Fibroblast of the aortic adventitia (primary cell): ENCODE measurements around the gene TAL1. TPM values are rescaled to one million over a fixed set of nuclear protein-coding genes. Genes with fewer than 3 reads are reported as not detected.

ENCODE experiments used
- DNase-seq: peaks from one replicate; pipeline ENCODE4 v3.0.0-alpha.2; 2010; ENCODE audit warnings: low read depth
- H3K4me3 ChIP-seq: 2 replicates; pipeline ENCODE4 v1.5.1; 2011; ENCODE audit warnings: low read depth, mild to moderate bottlenecking, control low read depth, low read length, moderate library complexity
- CTCF ChIP-seq: IDR thresholded peaks from 2 replicates; pipeline ENCODE4 v1.5.1; 2011; ENCODE audit warnings: mild to moderate bottlenecking, low read length, control low read depth, inconsistent platforms; ENCODE audit not compliant: insufficient read depth
- total RNA-seq: library from RNA; depleted of rRNA; stranded (reverse); fragments of >200 nt; gene quantifications from 2 replicates; pipeline ENCODE4 v1.2.3, GENCODE V29; 2012; ENCODE audit warnings: low replicate concordance

The TAL1 gene
- total RNA-seq, 1 donor = 0.36 TPM

GRCh38 chr1:47224676-47225399 is 7.2 kb downstream of the TAL1 start:
- no peak overlapping the region for H3K4me3 ChIP-seq
- DNase-seq = no peak
- no peak for TF ChIP-seq CTCF

- TF ChIP-seq CTCF = no peak
- H3K4me3 ChIP-seq = no peak overlapping the region
- DNase-seq = no peak
Observed at GRCh38 chr1:47223921-47224675, 7.9 kb downstream of the TAL1 start.

- no peak for DNase-seq
- TF ChIP-seq CTCF = no peak
- H3K4me3 ChIP-seq = no peak overlapping the region
Observed at GRCh38 chr1:47223174-47223920, 8.7 kb downstream of the TAL1 start.

GRCh38 chr1:47222476-47222875 is 9.5 kb downstream of the TAL1 start:
- H3K4me3 ChIP-seq = no peak overlapping the region
- no peak for TF ChIP-seq CTCF
- no peak for DNase-seq

- DNase-seq = no peak
- TF ChIP-seq CTCF = no peak
- H3K4me3 ChIP-seq = no peak overlapping the region
Observed at GRCh38 chr1:47219590-47220220, 12.3 kb downstream of the TAL1 start.

DNA sequence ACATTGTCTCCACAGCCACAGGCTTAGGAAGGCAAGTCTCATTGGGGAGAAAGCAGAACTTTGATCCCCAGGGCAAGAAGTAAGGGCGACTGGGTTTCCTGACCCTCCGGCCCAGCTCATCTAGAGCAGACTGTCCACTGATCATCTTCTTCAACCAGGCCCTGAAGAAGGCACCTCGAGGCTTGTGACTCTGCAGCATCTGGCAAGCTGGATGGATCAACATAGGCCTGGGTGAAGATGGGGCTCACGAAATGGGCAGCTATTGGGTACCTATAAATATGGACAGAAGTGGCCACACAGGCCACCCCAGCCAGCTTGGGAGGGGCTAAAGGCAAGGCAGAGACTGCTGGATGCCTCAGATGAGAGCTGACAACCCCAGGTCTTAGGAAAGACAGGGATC is 13.0 kb downstream of the TAL1 start:
- no peak for TF ChIP-seq CTCF
- no peak overlapping the region for H3K4me3 ChIP-seq
- no peak for DNase-seq
